Gastrocnemius medialis (tissue), 4 donors: ENCODE measurements around the gene GLCCI1. TPM values are rescaled to one million over a fixed set of nuclear protein-coding genes. Genes with fewer than 3 reads are reported as not detected.

ENCODE experiments used
- ATAC-seq, 2 donors: fragments of 150-250 bp; one replicate each; pipeline ENCODE4 v1.9.1; 2016
- DNase-seq, 2 donors: peaks; one replicate each; pipeline ENCODE4 v3.0.0-alpha.2; 2019
- H3K27ac ChIP-seq, 4 donors: fragments of 200-600 bp; sonication (generic); 1 replicate in 1 of 4; 2 replicates in 3 of 4; pipeline ENCODE4 v1.5.1; 2016 to 2018; ENCODE audit warnings: mild to moderate bottlenecking in 2 of 4, moderate library complexity in 1 of 4
- H3K27me3 ChIP-seq, 3 donors: fragments of 200-600 bp; sonication (generic) in 2 of 3; 1 replicate in 1 of 3; 2 replicates in 2 of 3; pipeline versions ENCODE4 v1.5.1 to v1.6.0; 2016 to 2019; ENCODE audit warnings: mild to moderate bottlenecking in 1 of 3, moderate library complexity in 1 of 3
- H3K36me3 ChIP-seq, 2 donors: fragments of 200-600 bp; sonication (generic) in 1 of 2; one replicate each; pipeline ENCODE4 v1.5.1; 2017 to 2018
- H3K4me1 ChIP-seq, 2 donors: fragments of 200-600 bp; sonication (generic) in 1 of 2; one replicate each; pipeline ENCODE4 v1.5.1; 2016 to 2017; ENCODE audit warnings: mild to moderate bottlenecking in 2 of 2
- H3K4me3 ChIP-seq, 4 donors: fragments of 200-600 bp; sonication (generic) in 3 of 4; 1 replicate in 1 of 4; 2 replicates in 3 of 4; pipeline ENCODE4 v1.5.1; 2016 to 2019; ENCODE audit warnings: mild to moderate bottlenecking in 2 of 4
- H3K9me3 ChIP-seq, 3 donors: fragments of 200-600 bp; sonication (generic) in 2 of 3; 1 replicate in 1 of 3; 2 replicates in 2 of 3; pipeline ENCODE4 v1.5.1; 2016 to 2019
- POLR2A ChIP-seq, 2 donors: fragments of 450-650 bp; IDR thresholded peaks; one replicate each; pipeline ENCODE4 v1.6.1; 2017; ENCODE audit warnings: antibody characterized with exemption in 2 of 2, mild to moderate bottlenecking in 2 of 2, moderate library complexity in 2 of 2
- in situ Hi-C, 4 donors: fragments of 200-750 bp; cut with MboI; loops; one replicate each; pipeline versions ENCODE4 v1.15.0 to v1.8.0; 2017; ENCODE audit warnings: low sequenced_read_pairs in 4 of 4
- intact Hi-C: fragments of 100-400 bp; cut with DNase I; formaldehyde crosslinking; loops from one replicate; pipeline ENCODE4 v1.15.1; 2023; ENCODE audit warnings: low total_unique reads
- total RNA-seq, 4 donors: library from RNA; depleted of rRNA; stranded (reverse); fragments of >200 nt; gene quantifications; one replicate each; pipeline versions ENCODE4 v1.1.0 to v1.2.3, GENCODE V29; 2016
- TF ChIP-seq, protein P1 (sequence below), 5 experiments: fragments of 450-650 bp in 3 of 5; fragments of 200-600 bp in 2 of 5; sonication (generic) in 2 of 5; IDR thresholded peaks in 4 of 5; conservative IDR thresholded peaks in 1 of 5; 1 replicate in 4 of 5; 2 replicates in 1 of 5; pipeline ENCODE4 v1.5.1; 2016 to 2019; ENCODE audit warnings: antibody characterized with exemption in 5 of 5, mild to moderate bottlenecking in 3 of 5, moderate library complexity in 3 of 5

The GLCCI1 gene
- total RNA-seq, 4 donors from 2014 or later = 1.2 to 6.1 (median 2.6) TPM

DNA sequence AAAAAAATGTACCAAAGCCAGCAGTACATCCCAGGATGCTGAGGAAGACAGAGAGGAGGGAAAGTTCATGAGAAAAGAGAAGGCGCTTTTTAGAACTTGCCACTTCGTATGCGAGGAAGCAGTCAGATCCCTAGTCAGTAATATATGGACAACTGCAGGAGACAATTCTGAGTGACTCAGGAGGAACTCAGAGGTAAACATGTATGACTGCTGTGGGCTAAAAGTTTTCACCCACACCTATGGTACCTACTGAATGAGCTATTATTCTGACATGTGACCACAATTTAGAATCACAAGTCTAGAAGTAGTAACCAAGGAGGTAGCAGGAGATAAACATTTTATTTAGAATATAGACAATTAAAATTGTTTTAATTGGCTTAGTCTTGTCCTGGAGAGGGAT, 166.8 kb downstream of the GLCCI1 start:
- TF ChIP-seq POLR2A (IDR thresholded peaks at IDR 0.05) = no peak
- TF ChIP-seq, protein P1, sequence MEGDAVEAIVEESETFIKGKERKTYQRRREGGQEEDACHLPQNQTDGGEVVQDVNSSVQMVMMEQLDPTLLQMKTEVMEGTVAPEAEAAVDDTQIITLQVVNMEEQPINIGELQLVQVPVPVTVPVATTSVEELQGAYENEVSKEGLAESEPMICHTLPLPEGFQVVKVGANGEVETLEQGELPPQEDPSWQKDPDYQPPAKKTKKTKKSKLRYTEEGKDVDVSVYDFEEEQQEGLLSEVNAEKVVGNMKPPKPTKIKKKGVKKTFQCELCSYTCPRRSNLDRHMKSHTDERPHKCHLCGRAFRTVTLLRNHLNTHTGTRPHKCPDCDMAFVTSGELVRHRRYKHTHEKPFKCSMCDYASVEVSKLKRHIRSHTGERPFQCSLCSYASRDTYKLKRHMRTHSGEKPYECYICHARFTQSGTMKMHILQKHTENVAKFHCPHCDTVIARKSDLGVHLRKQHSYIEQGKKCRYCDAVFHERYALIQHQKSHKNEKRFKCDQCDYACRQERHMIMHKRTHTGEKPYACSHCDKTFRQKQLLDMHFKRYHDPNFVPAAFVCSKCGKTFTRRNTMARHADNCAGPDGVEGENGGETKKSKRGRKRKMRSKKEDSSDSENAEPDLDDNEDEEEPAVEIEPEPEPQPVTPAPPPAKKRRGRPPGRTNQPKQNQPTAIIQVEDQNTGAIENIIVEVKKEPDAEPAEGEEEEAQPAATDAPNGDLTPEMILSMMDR (IDR thresholded peaks at IDR 0.05 in 4 of 5, conservative IDR thresholded peaks at IDR 0.05 in 1 of 5) = no peak
- Histone ChIP-seq H3K36me3 (no peaks in the 10 kb centered on the region), H3K4me1 (no peaks in the 10 kb centered on the region), H3K4me3 (no peak overlapping the region), H3K27ac (no peak overlapping the region), H3K9me3 (no peaks in the 10 kb centered on the region), H3K27me3 (no peaks in the 10 kb centered on the region)
- ATAC-seq (no peak), DNase-seq (no peak)
- in situ Hi-C loops (no loop called here), intact Hi-C loops (no loop called here)

DNA sequence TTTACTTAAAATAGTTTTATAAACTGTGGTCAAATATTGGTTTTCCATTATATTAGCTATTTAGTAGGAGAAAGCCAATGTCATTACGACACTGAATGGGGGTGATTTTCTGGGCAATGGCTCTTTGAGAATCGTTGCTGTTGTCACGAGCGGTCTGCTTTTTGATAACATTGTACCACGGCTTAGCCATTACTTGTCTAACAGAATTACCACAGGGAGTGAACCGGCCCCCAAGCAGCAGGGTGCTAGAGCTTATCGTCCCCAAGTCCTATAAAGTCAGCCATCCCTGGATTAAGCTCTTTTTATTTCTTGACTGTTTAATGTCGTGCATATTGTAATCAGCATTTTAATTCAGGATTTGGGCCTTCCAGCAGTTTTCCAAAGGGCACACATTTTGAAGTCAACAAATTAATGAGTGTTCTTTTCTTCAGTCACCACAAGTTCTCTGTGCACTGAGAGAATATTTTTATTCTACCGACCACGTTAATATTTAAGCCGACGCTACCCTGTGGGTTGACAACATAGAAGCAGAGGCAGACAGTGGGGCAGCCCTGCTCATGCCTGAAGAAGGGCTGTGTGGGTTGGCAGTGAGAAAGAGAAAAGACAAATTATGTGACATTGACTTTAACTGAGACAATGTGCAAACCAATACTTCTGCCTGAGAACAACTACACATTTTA, 167.6 kb downstream of the GLCCI1 start:
- Histone ChIP-seq H3K36me3 (no peaks in the 10 kb centered on the region), H3K27me3 (no peaks in the 10 kb centered on the region), H3K4me1 (no peaks in the 10 kb centered on the region), H3K4me3 (no peak overlapping the region), H3K9me3 (no peaks in the 10 kb centered on the region), H3K27ac (no peak overlapping the region)
- in situ Hi-C loops (no loop called here), intact Hi-C loops (no loop called here)
- ATAC-seq (no peak), DNase-seq (no peak)
- TF ChIP-seq, protein P1 (IDR thresholded peaks at IDR 0.05 in 4 of 5, conservative IDR thresholded peaks at IDR 0.05 in 1 of 5) = no peak
- no peak for TF ChIP-seq POLR2A (IDR thresholded peaks at IDR 0.05)
